Loucy (cell line): ENCODE results near the gene H2BK1.

Experiments
- H2AFZ ChIP-seq: fragments of 200-600 bp; sonication (generic); 2 replicates; pipeline ENCODE4 v1.6.0; 2016; ENCODE audit warnings: antibody characterized with exemption, mild to moderate bottlenecking, low read length, moderate library complexity
- H3F3A ChIP-seq: fragments of 200-600 bp; 2 replicates; pipeline ENCODE4 v1.6.0; 2016; ENCODE audit warnings: antibody characterized with exemption, low read depth, mild to moderate bottlenecking
- H3K27me3 ChIP-seq: fragments of 200-600 bp; sonication (generic); 2 replicates; pipeline ENCODE4 v1.6.1; 2014; ENCODE audit warnings: low read length, mild to moderate bottlenecking; ENCODE audit not compliant: insufficient read depth, poor library complexity, severe bottlenecking
- H3K36me3 ChIP-seq: fragments of 200-600 bp; sonication (generic); 2 replicates; pipeline ENCODE4 v1.6.1; 2016; ENCODE audit warnings: low read length; ENCODE audit not compliant: insufficient read depth
- H3K4me1 ChIP-seq: fragments of 200-600 bp; sonication (generic); 2 replicates; pipeline ENCODE4 v1.5.1; 2014; ENCODE audit warnings: low read length, mild to moderate bottlenecking; ENCODE audit not compliant: insufficient read depth, poor library complexity, severe bottlenecking
- H3K4me2 ChIP-seq: fragments of 200-600 bp; sonication (generic); 2 replicates; pipeline ENCODE4 v1.6.0; 2014; ENCODE audit warnings: antibody characterized with exemption, low read length, low read depth, mild to moderate bottlenecking; ENCODE audit not compliant: poor library complexity, severe bottlenecking
- H3K4me3 ChIP-seq: fragments of 200-600 bp; sonication (generic); 2 replicates; pipeline ENCODE4 v1.5.1; 2014; ENCODE audit warnings: low read length, mild to moderate bottlenecking, mixed read lengths; ENCODE audit not compliant: poor library complexity, severe bottlenecking
- H3K79me2 ChIP-seq: fragments of 200-600 bp; sonication (generic); 2 replicates; pipeline ENCODE4 v1.6.1; 2014; ENCODE audit warnings: low read length; ENCODE audit not compliant: insufficient read depth
- H3K9ac ChIP-seq: fragments of 200-600 bp; sonication (generic); 2 replicates; pipeline ENCODE4 v1.6.0; 2014; ENCODE audit warnings: mild to moderate bottlenecking, low read depth, low read length, moderate library complexity; ENCODE audit not compliant: poor library complexity, severe bottlenecking
- H3K9me2 ChIP-seq: fragments of 200-600 bp; sonication (generic); replicated peaks from 2 replicates; pipeline ENCODE4 v1.6.1; 2016; ENCODE audit warnings: low read depth, low read length, mixed read lengths
- H3K9me3 ChIP-seq: fragments of 200-600 bp; sonication (generic); 2 replicates; pipeline ENCODE4 v1.6.1; 2014; ENCODE audit warnings: mild to moderate bottlenecking, antibody characterized with exemption, low read length, low read depth; ENCODE audit not compliant: insufficient read depth
- H4K20me1 ChIP-seq: fragments of 200-600 bp; sonication (generic); 2 replicates; pipeline ENCODE4 v1.6.0; 2014; ENCODE audit warnings: antibody characterized with exemption, low read length, mild to moderate bottlenecking; ENCODE audit not compliant: insufficient read depth, poor library complexity, severe bottlenecking
- EZH2phosphoT487 ChIP-seq: fragments of 200-600 bp; IDR thresholded peaks from 2 replicates; pipeline ENCODE4 v1.6.1; 2018; ENCODE audit warnings: antibody characterized with exemption, mild to moderate bottlenecking, moderate library complexity, borderline replicate concordance
- TF ChIP-seq, protein P1 (sequence below): fragments of 200-600 bp; sonication (generic); conservative IDR thresholded peaks from 2 replicates; pipeline ENCODE4 v1.5.1; 2014; ENCODE audit warnings: mild to moderate bottlenecking, antibody characterized with exemption, low read length

Gene H2BK1

GRCh38 chr7:151187409-151188251 lies 22.7 kb downstream of the H2BK1 start:
- H3K9ac ChIP-seq: no peak overlapping the region
- H3K4me3 ChIP-seq: no peak overlapping the region
- no peaks in the 10 kb centered on the region for H3K27me3 ChIP-seq
- no peak for TF ChIP-seq EZH2phosphoT487
- TF ChIP-seq, protein P1, sequence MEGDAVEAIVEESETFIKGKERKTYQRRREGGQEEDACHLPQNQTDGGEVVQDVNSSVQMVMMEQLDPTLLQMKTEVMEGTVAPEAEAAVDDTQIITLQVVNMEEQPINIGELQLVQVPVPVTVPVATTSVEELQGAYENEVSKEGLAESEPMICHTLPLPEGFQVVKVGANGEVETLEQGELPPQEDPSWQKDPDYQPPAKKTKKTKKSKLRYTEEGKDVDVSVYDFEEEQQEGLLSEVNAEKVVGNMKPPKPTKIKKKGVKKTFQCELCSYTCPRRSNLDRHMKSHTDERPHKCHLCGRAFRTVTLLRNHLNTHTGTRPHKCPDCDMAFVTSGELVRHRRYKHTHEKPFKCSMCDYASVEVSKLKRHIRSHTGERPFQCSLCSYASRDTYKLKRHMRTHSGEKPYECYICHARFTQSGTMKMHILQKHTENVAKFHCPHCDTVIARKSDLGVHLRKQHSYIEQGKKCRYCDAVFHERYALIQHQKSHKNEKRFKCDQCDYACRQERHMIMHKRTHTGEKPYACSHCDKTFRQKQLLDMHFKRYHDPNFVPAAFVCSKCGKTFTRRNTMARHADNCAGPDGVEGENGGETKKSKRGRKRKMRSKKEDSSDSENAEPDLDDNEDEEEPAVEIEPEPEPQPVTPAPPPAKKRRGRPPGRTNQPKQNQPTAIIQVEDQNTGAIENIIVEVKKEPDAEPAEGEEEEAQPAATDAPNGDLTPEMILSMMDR: no peak
- no peaks in the 10 kb centered on the region for H3F3A ChIP-seq
- H3K36me3 ChIP-seq: no peaks in the 10 kb centered on the region
- peaks cover 11% of the 10 kb centered on the region for H3K4me1 ChIP-seq
- no peaks in the 10 kb centered on the region for H4K20me1 ChIP-seq
- H3K9me2 ChIP-seq: no peaks in the 10 kb centered on the region
- no peaks in the 10 kb centered on the region for H3K79me2 ChIP-seq
- H3K4me2 ChIP-seq: peak overlapping the region; percentile 6
- H2AFZ ChIP-seq: no peak overlapping the region
- H3K9me3 ChIP-seq: no peaks in the 10 kb centered on the region

- TF ChIP-seq EZH2phosphoT487: no peak
- TF ChIP-seq, protein P1: no peak
- H2AFZ ChIP-seq: no peak within 1 kb of the TSS
- no peak within 1 kb of the TSS for H3K9ac ChIP-seq
- no peaks in the 10 kb centered on the region for H3K79me2 ChIP-seq
- H4K20me1 ChIP-seq: no peaks in the 10 kb centered on the region
- no peaks in the 10 kb centered on the region for H3K36me3 ChIP-seq
- H3K9me2 ChIP-seq: no peaks in the 10 kb centered on the region
- no peaks in the 10 kb centered on the region for H3K27me3 ChIP-seq
- peaks cover 11% of the 10 kb centered on the region for H3K4me1 ChIP-seq
- H3F3A ChIP-seq: no peaks in the 10 kb centered on the region
- H3K9me3 ChIP-seq: no peaks in the 10 kb centered on the region
- no peak within 1 kb of the TSS for H3K4me3 ChIP-seq
- H3K4me2 ChIP-seq: peak within 1 kb of the TSS; percentile 6
Observed at GRCh38 chr7:151186640-151187408, 23.5 kb downstream of the H2BK1 start, which contains the start of gene ASB10. ASB10 (minus strand) TSS chr7:151187250; CDS start chr7:151187130, 120 bp downstream.

- Histone ChIP-seq H3K4me2 (no peak overlapping the region), H3K27me3 (no peaks in the 10 kb centered on the region)
Observed at GRCh38 chr7:151185762-151186639, 24.3 kb downstream of the H2BK1 start.

More at GRCh38 chr7:151185762-151186639, 24.3 kb downstream of the H2BK1 start:
- H3K79me2 ChIP-seq: no peaks in the 10 kb centered on the region
- H3K9me2 ChIP-seq: no peaks in the 10 kb centered on the region
- no peaks in the 10 kb centered on the region for H3K9me3 ChIP-seq
- no peak for TF ChIP-seq EZH2phosphoT487
- TF ChIP-seq, protein P1: no peak
- H3K36me3 ChIP-seq: no peaks in the 10 kb centered on the region
- peaks cover 11% of the 10 kb centered on the region for H3K4me1 ChIP-seq
- no peaks in the 10 kb centered on the region for H4K20me1 ChIP-seq
- H3K4me3 ChIP-seq: no peak overlapping the region
- no peak overlapping the region for H2AFZ ChIP-seq
- no peaks in the 10 kb centered on the region for H3F3A ChIP-seq
- no peak overlapping the region for H3K9ac ChIP-seq
